H9 (cell line): ENCODE data around the gene SGCE. TPM values are rescaled to one million over a fixed set of nuclear protein-coding genes. Genes with fewer than 3 reads are reported as not detected.

Experiments used
- DNase-seq: peaks from one replicate; pipeline ENCODE4 v3.0.0-alpha.2; 2017
- H2AFZ ChIP-seq: one replicate; pipeline ENCODE4 v1.6.1; 2013; ENCODE audit warnings: mild to moderate bottlenecking, low read length, control low read depth, moderate library complexity
- H2AK5ac ChIP-seq: 2 replicates; pipeline ENCODE4 v1.6.1; 2013; ENCODE audit warnings: low read length, control low read depth, mixed read lengths; ENCODE audit not compliant: insufficient read length
- H2BK120ac ChIP-seq: one replicate; pipeline ENCODE4 v1.6.1; 2013; ENCODE audit warnings: low read depth, mild to moderate bottlenecking, low read length, control low read depth, inconsistent platforms; ENCODE audit not compliant: poor library complexity, severe bottlenecking
- H2BK12ac ChIP-seq: 2 replicates; pipeline ENCODE4 v1.6.1; 2013; ENCODE audit warnings: low read length, control low read depth, mixed read lengths, low read depth; ENCODE audit not compliant: insufficient read length
- H2BK15ac ChIP-seq: 2 replicates; pipeline ENCODE4 v1.6.1; 2013; ENCODE audit warnings: low read depth, low read length, control low read depth
- H2BK20ac ChIP-seq: one replicate; pipeline ENCODE4 v1.6.1; 2013; ENCODE audit warnings: low read depth, mild to moderate bottlenecking, low read length, control low read depth, inconsistent platforms; ENCODE audit not compliant: poor library complexity, severe bottlenecking
- H2BK5ac ChIP-seq: 2 replicates; pipeline ENCODE4 v1.6.1; 2013; ENCODE audit warnings: low read length, control low read depth, mixed read lengths; ENCODE audit not compliant: insufficient read length
- H3K14ac ChIP-seq: 2 replicates; pipeline ENCODE4 v1.6.1; 2013; ENCODE audit warnings: low read length, control low read depth; ENCODE audit not compliant: insufficient read depth
- H3K18ac ChIP-seq: 2 replicates; pipeline ENCODE4 v1.6.1; 2013; ENCODE audit warnings: low read depth, mild to moderate bottlenecking, mixed read lengths, low read length, control low read depth; ENCODE audit not compliant: insufficient read length
- H3K23ac ChIP-seq: 2 replicates; pipeline ENCODE4 v1.6.1; 2013; ENCODE audit warnings: low read length, control low read depth, mixed read lengths, low read depth; ENCODE audit not compliant: insufficient read length
- H3K23me2 ChIP-seq: 2 replicates; pipeline ENCODE4 v1.6.1; 2013; ENCODE audit warnings: low read depth, mild to moderate bottlenecking, mixed read lengths, low read length, control low read depth; ENCODE audit not compliant: insufficient read length, poor library complexity, severe bottlenecking
- H3K27ac ChIP-seq: 2 replicates; pipeline ENCODE4 v1.5.1; 2013; ENCODE audit warnings: low read length, control low read depth, mixed read lengths, low read depth; ENCODE audit not compliant: insufficient read length
- H3K27me3 ChIP-seq: 2 replicates; pipeline ENCODE4 v1.6.1; 2013; ENCODE audit warnings: low read length, control low read depth, inconsistent platforms; ENCODE audit not compliant: insufficient read depth
- H3K4ac ChIP-seq: 2 replicates; pipeline ENCODE4 v1.6.1; 2013; ENCODE audit warnings: low read depth, mild to moderate bottlenecking, control low read depth, inconsistent platforms, low read length, moderate library complexity
- H3K4me1 ChIP-seq: 2 replicates; pipeline ENCODE4 v1.6.1; 2013; ENCODE audit warnings: low read length, control low read depth, inconsistent platforms; ENCODE audit not compliant: insufficient read depth
- H3K4me2 ChIP-seq: 2 replicates; pipeline ENCODE4 v1.6.1; 2013; ENCODE audit warnings: low read length, control low read depth, mixed read lengths; ENCODE audit not compliant: insufficient read length, insufficient read depth
- H3K56ac ChIP-seq: 2 replicates; pipeline ENCODE4 v1.6.1; 2013; ENCODE audit warnings: low read depth, mild to moderate bottlenecking, mixed read lengths, low read length, control low read depth; ENCODE audit not compliant: insufficient read length
- H3K79me1 ChIP-seq: 2 replicates; pipeline ENCODE4 v1.6.1; 2013; ENCODE audit warnings: low read depth, mild to moderate bottlenecking, moderate library complexity, low read length, control low read depth, inconsistent platforms; ENCODE audit not compliant: insufficient read depth, poor library complexity, severe bottlenecking
- H3K79me2 ChIP-seq: 2 replicates; pipeline ENCODE4 v1.6.1; 2013; ENCODE audit warnings: low read length, control low read depth, inconsistent platforms; ENCODE audit not compliant: insufficient read depth
- H3K9ac ChIP-seq: 2 replicates; pipeline ENCODE4 v1.6.1; 2013; ENCODE audit warnings: low read length, control low read depth, mixed read lengths; ENCODE audit not compliant: insufficient read length; ENCODE audit errors: extremely low read depth
- H3K9me3 ChIP-seq: one replicate; pipeline ENCODE4 v1.6.1; 2013; ENCODE audit warnings: low read depth, low read length, inconsistent platforms; ENCODE audit not compliant: control insufficient read depth
- H3T11ph ChIP-seq: one replicate; pipeline ENCODE4 v1.6.1; 2013; ENCODE audit warnings: mild to moderate bottlenecking, low read length, control low read depth, inconsistent platforms
- H4K20me1 ChIP-seq: one replicate; pipeline ENCODE4 v1.6.1; 2013; ENCODE audit not compliant: control insufficient read depth, insufficient read length, insufficient read depth
- H4K5ac ChIP-seq: 2 replicates; pipeline ENCODE4 v1.6.1; 2013; ENCODE audit warnings: low read depth, mild to moderate bottlenecking, mixed read lengths, low read length, control low read depth; ENCODE audit not compliant: insufficient read length
- H4K8ac ChIP-seq: replicated peaks from 2 replicates; pipeline ENCODE4 v1.6.1; 2013; ENCODE audit warnings: low read length, control low read depth, mixed read lengths, low read depth; ENCODE audit not compliant: insufficient read length
- H4K91ac ChIP-seq: 2 replicates; pipeline ENCODE4 v1.6.1; 2013; ENCODE audit warnings: low read depth, mild to moderate bottlenecking, moderate library complexity, mixed read lengths, low read length, control low read depth; ENCODE audit not compliant: insufficient read length
- H3K27ac Mint-ChIP-seq, 3 experiments: 2 replicates in 2 of 3; 3 replicates in 1 of 3; pipeline ENCODE4 v1.8.0; 2020 to 2021; ENCODE audit warnings: mixed read lengths in 3 of 3, mild to moderate bottlenecking in 1 of 3, moderate library complexity in 1 of 3
- H3K27me3 Mint-ChIP-seq: 2 replicates; pipeline ENCODE4 v1.8.0; 2021; ENCODE audit warnings: low read depth, mild to moderate bottlenecking, moderate library complexity, mixed read lengths
- H3K36me3 Mint-ChIP-seq, 3 experiments: 2 replicates in 2 of 3; 3 replicates in 1 of 3; pipeline ENCODE4 v1.8.0; 2020 to 2021; ENCODE audit warnings: low read depth in 3 of 3, mixed read lengths in 3 of 3; ENCODE audit not compliant: insufficient read depth in 1 of 3
- H3K4me1 Mint-ChIP-seq, 2 experiments: 2 replicates each; pipeline ENCODE4 v1.8.0; 2020; ENCODE audit warnings: mixed read lengths in 2 of 2
- H3K4me3 Mint-ChIP-seq, 2 experiments: 2 replicates in 1 of 2; 3 replicates in 1 of 2; pipeline ENCODE4 v1.8.0; 2020 to 2021; ENCODE audit warnings: mild to moderate bottlenecking in 2 of 2, mixed read lengths in 2 of 2, moderate library complexity in 1 of 2
- H3K9me3 Mint-ChIP-seq, 2 experiments: 2 replicates in 1 of 2; 3 replicates in 1 of 2; pipeline ENCODE4 v1.8.0; 2020; ENCODE audit warnings: mild to moderate bottlenecking in 2 of 2, mixed read lengths in 2 of 2, moderate library complexity in 1 of 2
- CTCF ChIP-seq: fragments of 200-600 bp; sonication (generic); conservative IDR thresholded peaks from 3 replicates; pipeline ENCODE4 v1.8.0; 2021; ENCODE audit warnings: antibody characterized with exemption, mild to moderate bottlenecking
- WGBS: extraction: QIAGEN DNeasy Blood & Tissue Kit; methylation state at CpG from one replicate; pipeline ENCODE4 v1.1.7; 2013; ENCODE audit warnings: missing lambda C conversion rate, low lambda C conversion rate, mixed read lengths; ENCODE audit not compliant: insufficient read length; ENCODE audit errors: extremely low coverage; 5-methylcytosine and 5-hydroxymethylcytosine counted together
- total RNA-seq: library from RNA; stranded (reverse); gene quantifications from 2 replicates; pipeline ENCODE4 v1.2.1, GENCODE V29; 2021

The SGCE gene
- total RNA-seq, 1 experiment from 2014 or later, result 30.5 TPM

GRCh38 chr7:94590526-94591162, 65.3 kb downstream of the SGCE start:
- Histone ChIP-seq H2BK12ac (no peak overlapping the region), H3K4me2 (no peak overlapping the region)
- no CpG with 5 or more reads among the region's 4 CpGs for whole genome bisulfite sequencing

More at GRCh38 chr7:94590526-94591162, 65.3 kb downstream of the SGCE start:
- TF ChIP-seq CTCF, result no peak
- H3K9ac ChIP-seq, result no peak overlapping the region
- H4K91ac ChIP-seq, result no peak overlapping the region
- no peak overlapping the region for H2BK5ac ChIP-seq
- no peak overlapping the region for H3K4me3 Mint-ChIP-seq
- no peaks in the 10 kb centered on the region for H3K79me2 ChIP-seq
- H2AFZ ChIP-seq, result no peak overlapping the region
- H3K18ac ChIP-seq, result no peak overlapping the region
- no peak overlapping the region for H3K27ac Mint-ChIP-seq
- H2BK20ac ChIP-seq, result no peak overlapping the region
- no peaks in the 10 kb centered on the region for H3K27me3 Mint-ChIP-seq
- no peak for DNase-seq
- no peak overlapping the region for H3T11ph ChIP-seq
- no peak overlapping the region for H3K27ac ChIP-seq
- no peaks in the 10 kb centered on the region for H3K79me1 ChIP-seq
- H2BK120ac ChIP-seq, result no peak overlapping the region
- H3K9me3 Mint-ChIP-seq, result peaks cover 5 to 7% of the 10 kb centered on the region in 2 experiments; a peak in 4 of 5 replicates
- H3K4ac ChIP-seq, result no peak overlapping the region
- no peaks in the 10 kb centered on the region for H3K9me3 ChIP-seq
- H2AK5ac ChIP-seq, result no peak overlapping the region
- no peaks in the 10 kb centered on the region for H3K27me3 ChIP-seq
- no peaks in the 10 kb centered on the region for H3K23me2 ChIP-seq
- H3K56ac ChIP-seq, result no peak overlapping the region
- peaks cover 10 to 20% (median 11%) of the 10 kb centered on the region in 3 experiments for H3K36me3 Mint-ChIP-seq
- no peak overlapping the region for H3K14ac ChIP-seq
- H4K20me1 ChIP-seq, result no peaks in the 10 kb centered on the region
- no peaks in the 10 kb centered on the region for H3K4me1 ChIP-seq
- H3K23ac ChIP-seq, result no peak overlapping the region
- peaks cover 8 to 9% of the 10 kb centered on the region in 2 experiments for H3K4me1 Mint-ChIP-seq
- no peak overlapping the region for H4K8ac ChIP-seq
- no peak overlapping the region for H2BK15ac ChIP-seq
- no peak overlapping the region for H4K5ac ChIP-seq
